Right lobe of liver (tissue), 4 donors: Measurements from ENCODE around the gene P2RX5.

Source experiments
- POLR2A ChIP-seq: fragments of 450-650 bp; IDR thresholded peaks from one replicate; pipeline ENCODE4 v1.6.1; 2017; ENCODE audit warnings: antibody characterized with exemption, mild to moderate bottlenecking
- TF ChIP-seq, protein P1 (sequence below), 4 donors: fragments of 200-600 bp in 3 of 4; fragments of 450-650 bp in 1 of 4; IDR thresholded peaks; one replicate each; pipeline versions ENCODE4 v1.5.1 to v1.8.0; 2016 to 2022; ENCODE audit warnings: antibody characterized with exemption in 4 of 4, mild to moderate bottlenecking in 2 of 4
- donor health status: DM: no; HTN: no; CAD: no.
- donor health status: DM: no; HTN: no; CAD: no.
- donor health status: DM: no; HTN: yes; CAD: no.

DNA sequence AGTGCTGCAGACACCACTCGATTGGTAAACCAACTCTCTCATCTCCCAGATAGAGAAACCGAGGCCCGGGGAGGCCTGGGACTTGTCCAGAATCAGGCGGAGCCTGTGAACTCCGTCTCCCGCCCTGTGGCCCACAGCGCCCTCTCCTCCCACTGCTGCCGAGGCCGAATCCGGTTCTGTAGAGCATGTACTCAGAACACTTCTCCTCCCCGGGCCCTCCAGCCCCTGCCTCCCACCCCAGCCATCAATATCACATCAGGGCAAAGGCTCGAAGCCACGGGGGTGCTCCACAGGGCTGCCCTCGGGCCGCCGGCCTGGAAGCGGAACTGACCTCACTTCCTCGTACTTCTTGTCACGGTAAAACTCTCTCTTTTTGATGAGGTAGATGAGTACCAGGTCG, 14.4 kb downstream of the P2RX5 start:
- TF ChIP-seq, protein P1, sequence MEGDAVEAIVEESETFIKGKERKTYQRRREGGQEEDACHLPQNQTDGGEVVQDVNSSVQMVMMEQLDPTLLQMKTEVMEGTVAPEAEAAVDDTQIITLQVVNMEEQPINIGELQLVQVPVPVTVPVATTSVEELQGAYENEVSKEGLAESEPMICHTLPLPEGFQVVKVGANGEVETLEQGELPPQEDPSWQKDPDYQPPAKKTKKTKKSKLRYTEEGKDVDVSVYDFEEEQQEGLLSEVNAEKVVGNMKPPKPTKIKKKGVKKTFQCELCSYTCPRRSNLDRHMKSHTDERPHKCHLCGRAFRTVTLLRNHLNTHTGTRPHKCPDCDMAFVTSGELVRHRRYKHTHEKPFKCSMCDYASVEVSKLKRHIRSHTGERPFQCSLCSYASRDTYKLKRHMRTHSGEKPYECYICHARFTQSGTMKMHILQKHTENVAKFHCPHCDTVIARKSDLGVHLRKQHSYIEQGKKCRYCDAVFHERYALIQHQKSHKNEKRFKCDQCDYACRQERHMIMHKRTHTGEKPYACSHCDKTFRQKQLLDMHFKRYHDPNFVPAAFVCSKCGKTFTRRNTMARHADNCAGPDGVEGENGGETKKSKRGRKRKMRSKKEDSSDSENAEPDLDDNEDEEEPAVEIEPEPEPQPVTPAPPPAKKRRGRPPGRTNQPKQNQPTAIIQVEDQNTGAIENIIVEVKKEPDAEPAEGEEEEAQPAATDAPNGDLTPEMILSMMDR (IDR thresholded peaks at IDR 0.05), result no peak
- TF ChIP-seq POLR2A, result no peak
